HG02759 (cell line): ENCODE data around the gene NTRK2.
"Not testable (repeated sequence)": the region's sequence is repeated elsewhere in the genome, so short reads cannot be mapped to it uniquely, and the experiment has no call there.

ENCODE experiments used
- ATAC-seq: cut with Tn5 transposase; IDR thresholded peaks from one replicate; pipeline ENCODE4 v1.9.1; 2021; ENCODE audit warnings: mild to moderate bottlenecking, moderate library complexity; ENCODE audit not compliant: unreplicated experiment

NTRK2 gene

GRCh38 chr9:84874596-84874995, 205.1 kb downstream of the NTRK2 start:
- no peak for ATAC-seq

DNA sequence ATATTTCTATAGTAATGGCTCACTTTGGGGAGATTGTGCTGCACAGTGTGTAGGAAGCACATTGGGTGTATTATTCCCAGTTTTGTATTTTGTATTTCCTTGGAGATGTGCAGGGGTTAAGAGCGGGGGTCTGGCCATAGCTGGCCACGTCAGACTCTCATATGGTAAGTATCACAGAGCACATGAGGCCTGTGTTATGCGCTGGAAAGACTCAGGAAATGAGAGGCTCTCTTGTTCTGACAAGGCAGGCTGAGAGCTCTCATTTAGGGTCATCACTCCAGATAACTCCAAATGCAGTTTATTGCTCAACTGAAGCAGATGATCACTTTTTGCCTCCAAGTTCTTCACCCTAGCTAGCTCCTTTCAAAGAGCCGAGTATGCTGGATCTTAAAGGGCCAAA, 205.7 kb downstream of the NTRK2 start:
- ATAC-seq = no peak

GRCh38 chr9:84879631-84880030, 210.1 kb downstream of the NTRK2 start:
- no peak for ATAC-seq

DNA sequence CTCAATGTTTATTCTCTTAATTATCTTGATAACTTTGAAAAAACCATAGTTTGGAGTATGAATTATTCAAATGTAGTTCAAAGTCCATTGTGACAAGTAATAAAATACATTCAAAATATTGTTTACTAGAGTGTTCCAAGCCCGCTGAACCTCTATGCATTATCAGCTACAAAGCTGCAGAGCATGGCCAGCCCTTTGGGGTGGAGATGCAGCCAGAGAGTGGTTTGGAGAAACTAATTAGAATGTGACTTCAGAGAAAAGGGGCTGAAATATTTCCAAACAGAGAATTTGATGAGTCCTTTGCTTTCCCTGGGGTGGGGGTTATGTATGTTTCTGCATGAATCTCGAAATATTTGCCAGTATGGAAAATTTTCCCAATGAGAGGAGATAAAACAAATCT, 211.3 kb downstream of the NTRK2 start:
- ATAC-seq = no peak

- no peak for ATAC-seq
These were observed 217.3 kb downstream of the NTRK2 start for GRCh38 chr9:84886866-84887265.

GRCh38 chr9:84891924-84892323, 222.4 kb downstream of the NTRK2 start:
- no peak for ATAC-seq

DNA sequence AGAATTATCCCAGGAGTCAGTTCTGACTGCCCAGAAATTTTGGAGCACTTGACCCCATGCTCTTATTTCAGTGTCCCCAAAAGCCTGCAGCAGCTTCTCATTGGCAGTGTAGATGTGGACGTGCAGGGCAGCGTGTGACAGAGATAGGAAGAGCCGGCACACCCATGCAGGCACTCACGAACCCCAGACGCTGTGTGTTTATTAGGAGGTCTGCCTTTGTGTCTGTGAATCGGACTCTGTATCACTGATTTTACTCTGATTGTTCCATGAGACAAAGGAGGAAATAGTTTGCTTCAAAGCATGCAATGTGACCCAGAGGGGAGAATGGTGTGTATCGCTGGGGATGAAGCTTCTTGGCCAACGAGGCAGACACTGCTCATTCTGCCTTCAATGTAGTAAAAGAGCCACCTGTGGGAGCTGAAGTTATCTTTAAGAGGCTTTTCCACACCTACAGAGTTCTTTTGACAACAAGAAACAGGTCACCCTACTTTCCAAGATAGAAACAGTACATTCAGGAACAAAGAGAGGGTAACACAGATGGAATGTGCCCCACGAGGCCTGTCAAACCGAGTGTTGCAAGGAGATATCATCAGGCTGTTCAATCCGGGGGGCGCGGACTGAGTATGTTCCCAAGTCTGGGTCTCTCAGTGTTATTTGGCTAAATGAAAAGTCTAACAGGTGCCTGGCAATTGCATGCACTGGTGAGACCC, 224.0 kb downstream of the NTRK2 start:
- no peak for ATAC-seq

DNA sequence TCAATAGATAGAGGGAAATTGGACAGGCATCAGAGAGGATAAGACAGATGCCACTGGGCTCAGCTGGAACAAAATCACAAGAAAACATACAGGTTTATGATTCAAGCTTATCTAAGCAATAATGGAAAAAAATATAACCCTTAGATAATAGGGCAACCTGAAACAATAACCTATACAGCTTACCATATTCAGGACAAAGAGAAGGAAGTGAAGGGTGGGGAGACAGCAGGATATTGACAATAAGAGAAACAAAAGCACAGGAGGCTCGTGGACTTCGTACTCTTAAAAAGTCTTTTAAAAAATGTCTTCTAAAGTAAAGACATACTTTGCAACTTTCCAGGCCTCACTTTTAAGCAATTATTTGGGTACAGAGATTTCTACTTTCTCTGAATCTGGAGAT, 225.3 kb downstream of the NTRK2 start:
- ATAC-seq = no peak

DNA sequence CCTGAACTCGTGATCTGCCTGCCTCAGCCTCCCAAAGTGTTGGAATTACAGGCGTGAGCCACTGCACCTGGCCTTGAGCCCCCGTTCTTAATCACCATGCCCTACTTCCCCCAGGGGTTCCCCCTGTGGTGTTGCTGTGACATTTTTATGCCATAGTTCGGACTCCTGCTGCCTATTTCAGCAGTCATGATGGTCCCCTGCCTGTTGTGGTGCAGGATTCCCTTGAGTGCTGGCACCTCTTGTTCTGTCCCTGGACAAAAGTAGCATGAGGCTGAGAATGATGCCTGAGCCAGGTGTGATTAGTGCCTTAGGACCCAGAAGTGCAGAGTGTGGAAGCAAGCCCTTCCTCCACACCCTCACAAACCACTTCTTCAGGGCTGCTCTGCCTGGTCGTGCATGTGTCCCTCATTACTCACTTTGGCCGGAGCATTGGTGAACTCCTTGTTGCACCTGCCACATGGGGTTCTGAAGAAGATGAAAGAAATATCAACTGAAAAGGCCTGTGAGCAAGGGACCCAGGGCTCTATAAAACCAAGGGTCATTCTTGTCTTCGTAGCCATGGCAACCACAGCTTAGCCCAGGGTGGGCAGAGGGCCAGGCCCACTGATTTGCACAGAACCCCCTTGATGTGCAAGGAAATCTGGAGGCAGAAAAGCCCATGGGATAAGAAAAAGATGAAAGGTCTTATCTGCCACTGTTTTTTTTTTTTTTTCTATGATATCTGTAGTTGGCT, 228.0 kb downstream of the NTRK2 start:
- ATAC-seq = no peak

GRCh38 chr9:84898188-84898587, 228.7 kb downstream of the NTRK2 start:
- ATAC-seq = no peak

GRCh38 chr9:84898618-84899017, 229.1 kb downstream of the NTRK2 start:
- ATAC-seq = not testable (repeated sequence)

DNA sequence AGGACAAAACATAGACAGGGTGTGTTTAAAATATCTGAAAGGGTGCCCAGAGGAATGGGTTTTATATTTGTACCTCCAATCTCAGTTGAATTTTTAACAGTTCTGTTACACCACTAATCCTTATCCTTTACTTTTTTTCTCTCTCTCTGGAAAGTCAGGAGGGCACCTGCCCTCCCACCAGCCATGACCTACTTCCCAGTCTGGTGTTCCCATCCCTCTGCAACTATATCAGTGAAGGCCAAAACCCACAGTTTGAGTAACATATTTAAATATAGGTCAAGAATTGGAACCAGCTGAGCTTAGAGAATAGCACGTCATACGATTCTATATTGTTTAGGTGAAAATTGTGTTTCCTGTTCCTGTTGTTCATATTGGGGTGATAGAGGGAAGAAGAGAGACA, 229.8 kb downstream of the NTRK2 start:
- no peak for ATAC-seq

DNA sequence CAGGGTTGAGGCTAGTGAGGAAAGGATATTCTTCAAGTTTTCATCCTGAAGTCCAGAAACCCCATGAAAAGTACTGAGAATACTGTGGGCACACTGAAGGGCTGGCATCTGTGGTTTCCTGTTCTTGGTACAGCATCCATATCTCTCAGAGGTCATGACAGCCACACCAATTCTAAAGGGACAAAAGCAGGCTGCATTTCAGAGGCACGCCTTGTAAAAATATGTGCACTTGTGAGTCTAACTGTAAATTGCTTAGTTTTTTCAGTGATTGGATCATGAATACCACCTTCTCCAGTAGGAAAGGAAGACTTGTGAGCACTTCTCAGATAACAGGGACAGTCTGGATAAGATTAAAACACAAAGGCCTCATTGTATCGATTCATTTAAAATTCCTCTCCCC, 230.9 kb downstream of the NTRK2 start:
- ATAC-seq = no peak

- no peak for ATAC-seq
These were observed 234.4 kb downstream of the NTRK2 start for GRCh38 chr9:84903963-84904362.

DNA sequence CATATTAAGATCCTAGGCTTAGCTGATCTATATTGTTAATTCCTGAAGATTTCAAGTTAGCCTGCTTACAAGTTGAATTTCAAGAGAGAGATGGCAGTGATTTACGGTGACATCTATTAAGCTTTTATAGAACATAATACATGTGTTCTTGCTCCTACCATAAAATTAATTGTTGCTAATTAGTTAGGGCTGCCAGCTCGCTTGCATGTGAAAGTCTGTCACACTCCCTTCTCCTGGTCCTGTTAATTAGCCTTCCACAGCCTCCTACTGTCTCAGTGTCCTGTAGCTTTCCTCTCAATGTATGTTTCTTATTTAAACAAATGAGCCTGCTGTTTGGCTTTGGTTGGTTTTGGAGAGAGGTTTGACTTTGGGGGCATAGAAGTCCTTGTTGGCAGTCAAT, 247.2 kb downstream of the NTRK2 start:
- no peak for ATAC-seq

DNA sequence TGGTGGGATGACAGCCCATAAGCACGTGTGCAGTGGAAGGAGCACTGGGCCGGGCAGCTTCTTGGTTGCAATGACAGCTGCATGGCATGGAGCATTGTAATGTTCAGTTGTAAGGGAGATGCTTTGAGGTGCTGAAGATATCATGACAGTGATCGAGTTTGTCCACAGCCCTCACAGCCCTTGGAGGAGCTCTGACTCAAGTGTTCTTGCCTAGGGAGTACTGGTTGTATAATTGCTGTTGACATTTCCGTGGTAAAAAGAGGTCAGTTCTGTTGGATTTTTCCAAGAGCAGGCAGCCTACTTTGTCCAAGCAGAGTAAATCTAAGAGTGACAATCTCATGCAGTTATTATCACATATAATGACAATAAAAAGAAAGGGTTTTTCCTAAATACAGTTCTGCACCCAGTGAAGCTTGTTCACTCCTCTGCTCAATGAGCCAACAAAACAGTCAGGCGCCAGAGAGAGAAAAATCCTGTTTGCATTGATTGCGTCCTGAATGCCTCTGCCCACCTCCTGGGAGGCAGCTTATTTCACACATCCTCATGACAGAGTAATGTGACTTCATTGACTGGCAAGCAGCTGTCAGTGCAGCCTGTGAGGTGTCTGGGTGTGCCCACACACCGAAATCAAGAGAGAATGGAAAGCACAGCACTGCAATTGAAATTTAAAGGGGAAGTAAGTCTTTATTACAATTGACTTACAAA, 248.0 kb downstream of the NTRK2 start:
- ATAC-seq = no peak

- no peak for ATAC-seq
These were observed 249.9 kb downstream of the NTRK2 start for GRCh38 chr9:84919440-84919839.

GRCh38 chr9:84921175-84921574, 251.6 kb downstream of the NTRK2 start:
- no peak for ATAC-seq

DNA sequence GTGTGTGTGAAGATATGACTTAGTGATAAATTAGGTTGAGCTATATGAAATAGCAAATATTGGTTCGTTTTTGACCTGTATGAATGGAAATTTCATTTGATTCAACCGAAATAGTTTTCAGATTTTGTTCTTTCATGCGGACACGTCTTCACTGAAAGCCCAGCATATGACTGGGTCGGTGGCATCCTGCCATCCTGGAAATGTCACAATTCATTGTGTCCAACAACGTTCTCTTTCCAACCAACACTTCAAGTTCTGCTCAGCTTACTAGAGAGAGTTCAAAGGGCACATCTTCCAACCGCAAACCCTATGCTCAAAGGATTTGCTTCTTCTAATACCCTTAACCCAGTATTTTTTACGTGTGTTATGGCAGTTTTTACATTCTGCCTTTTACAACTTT, 252.5 kb downstream of the NTRK2 start:
- no peak for ATAC-seq

- no peak for ATAC-seq
These were observed 254.7 kb downstream of the NTRK2 start for GRCh38 chr9:84924266-84924665.

DNA sequence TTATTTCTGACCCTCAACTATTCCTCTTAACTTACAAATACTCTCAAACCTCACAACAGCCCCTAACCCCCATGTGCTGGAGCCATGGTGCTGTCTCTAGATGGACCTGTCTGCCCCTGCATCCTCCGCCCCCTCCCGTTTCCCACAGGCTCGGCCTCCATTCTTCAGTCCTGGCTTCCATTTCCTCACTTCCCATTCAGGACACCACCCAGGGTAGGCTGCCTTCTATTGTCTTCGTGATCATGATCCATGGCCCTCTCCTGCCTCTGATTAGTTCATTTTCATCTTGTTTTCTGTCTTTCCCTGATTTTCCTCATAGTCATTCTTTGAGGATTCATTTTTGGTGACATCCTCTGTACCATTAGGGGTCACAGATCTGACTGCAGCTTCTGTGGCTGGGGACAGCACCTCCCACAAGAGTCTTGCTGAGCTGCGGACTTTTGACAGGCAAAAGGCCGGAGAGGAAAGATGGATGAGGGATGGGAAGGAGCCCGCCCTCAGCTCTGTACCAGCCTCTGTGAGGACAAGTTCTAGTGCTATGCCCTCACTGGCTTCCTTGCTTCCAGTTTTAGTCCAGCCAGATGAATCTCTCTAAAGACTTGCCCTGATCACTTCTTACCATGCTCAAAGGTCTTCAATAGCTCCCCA, 255.8 kb downstream of the NTRK2 start:
- ATAC-seq = no peak

DNA sequence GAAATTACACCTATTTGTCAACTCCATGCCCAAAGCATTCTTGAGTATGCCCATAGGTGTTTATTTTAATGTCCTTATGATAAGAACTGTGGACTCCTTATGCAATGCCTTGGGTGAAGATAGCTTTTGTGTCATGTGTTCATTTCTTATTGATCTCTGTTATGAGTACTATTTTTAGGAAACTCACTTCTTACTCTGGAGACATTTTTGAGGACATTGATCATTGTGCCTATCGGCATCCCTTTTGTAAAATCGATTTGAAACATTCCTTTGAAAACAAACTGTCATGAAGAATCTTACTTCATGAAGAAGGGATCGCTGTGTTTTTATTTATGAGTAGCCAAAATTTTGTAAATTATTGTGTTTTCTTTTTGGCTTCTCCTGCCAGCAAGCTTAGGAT, 257.3 kb downstream of the NTRK2 start:
- no peak for ATAC-seq
